HEK293T (cell line): ENCODE results near the gene E2F6.

Experiments used
- ARNT ChIP-seq: fragments of 450-650 bp; IDR thresholded peaks from 2 replicates; pipeline ENCODE4 v1.6.1; 2017; ENCODE audit warnings: mild to moderate bottlenecking
- BHLHE40 ChIP-seq: fragments of 450-650 bp; IDR thresholded peaks from 2 replicates; pipeline ENCODE4 v1.6.1; 2016; ENCODE audit warnings: mild to moderate bottlenecking, moderate library complexity, borderline replicate concordance
- ELF4 ChIP-seq: fragments of 450-650 bp; IDR thresholded peaks from 2 replicates; pipeline ENCODE4 v1.6.1; 2017; ENCODE audit warnings: antibody characterized with exemption
- FOXA1 ChIP-seq: fragments of 450-650 bp; IDR thresholded peaks from 2 replicates; pipeline ENCODE4 v1.6.1; 2016; ENCODE audit warnings: mild to moderate bottlenecking
- FOXM1 ChIP-seq: fragments of 450-650 bp; IDR thresholded peaks from 2 replicates; pipeline ENCODE4 v1.6.1; 2017; ENCODE audit warnings: mild to moderate bottlenecking, borderline replicate concordance
- HDGF ChIP-seq: fragments of 450-650 bp; IDR thresholded peaks from 2 replicates; pipeline ENCODE4 v1.6.1; 2017; ENCODE audit warnings: antibody characterized with exemption, borderline replicate concordance
- L3MBTL2 ChIP-seq: fragments of 450-650 bp; conservative IDR thresholded peaks from 2 replicates; pipeline ENCODE4 v1.6.1; 2016; ENCODE audit warnings: mild to moderate bottlenecking
- NFRKB ChIP-seq: fragments of 450-650 bp; IDR thresholded peaks from 2 replicates; pipeline ENCODE4 v1.6.1; 2016; ENCODE audit warnings: mild to moderate bottlenecking, moderate library complexity
- PKNOX1 ChIP-seq: fragments of 450-650 bp; IDR thresholded peaks from 2 replicates; pipeline ENCODE4 v1.6.1; 2016
- SP1 ChIP-seq: fragments of 450-650 bp; IDR thresholded peaks from 2 replicates; pipeline ENCODE4 v1.6.1; 2017
- SUZ12 ChIP-seq: fragments of 450-650 bp; IDR thresholded peaks from 2 replicates; pipeline ENCODE4 v1.6.1; 2016; ENCODE audit warnings: mild to moderate bottlenecking
- TARDBP ChIP-seq: fragments of 450-650 bp; IDR thresholded peaks from 2 replicates; pipeline ENCODE4 v1.6.1; 2016
- ZNF384 ChIP-seq: fragments of 450-650 bp; IDR thresholded peaks from 2 replicates; pipeline ENCODE4 v1.6.1; 2016

- TF ChIP-seq HDGF (no peak), FOXM1 (no peak), L3MBTL2 (no peak), NFRKB (no peak), TARDBP (no peak), ELF4 (no peak), ZNF384 (no peak), SP1 (no peak), PKNOX1 (no peak), FOXA1 (no peak), BHLHE40 (no peak), ARNT (no peak), SUZ12 (no peak)
These were observed 9.7 kb downstream of the E2F6 start for GRCh38 chr2:11456251-11456650.
